ENCODE measurements around the gene CCR1.
"Not testable (repeated sequence)": the region's sequence is repeated elsewhere in the genome, so short reads cannot be mapped to it uniquely, and the experiment has no call there.

CCR1 gene

GRCh38 chr3:46214751-46215352, 6.7 kb upstream of the CCR1 start:
- peak; percentile 28 for DNase-seq (ENCODE audit: low spot score)
- in situ Hi-C loops (cut with MboI; ENCODE audit: low pct_unique_long_range_greater_than_20kb, low sequenced_read_pairs, unreplicated experiment): loop anchor here (5.0 to 10.0 kb wide), 2 partner anchors 157 to 270 kb away; partner anchors contain the start of genes CCR5 and CXCR6
- TF ChIP-seq CTCF (IDR thresholded peaks at IDR 0.05; ENCODE audit: extremely low read depth, insufficient read depth, missing control alignments): peak; percentile 66

GRCh38 chr3:46213201-46213600, 5.1 kb upstream of the CCR1 start:
- TF ChIP-seq CTCF (IDR thresholded peaks at IDR 0.05; ENCODE audit: extremely low read depth, insufficient read depth, missing control alignments): no peak
- in situ Hi-C loops (cut with MboI; ENCODE audit: low pct_unique_long_range_greater_than_20kb, low sequenced_read_pairs, unreplicated experiment): loop anchor here (5.0 to 10.0 kb wide), 2 partner anchors 159 to 268 kb away; partner anchors contain the start of genes CCR5 and CXCR6

DNA sequence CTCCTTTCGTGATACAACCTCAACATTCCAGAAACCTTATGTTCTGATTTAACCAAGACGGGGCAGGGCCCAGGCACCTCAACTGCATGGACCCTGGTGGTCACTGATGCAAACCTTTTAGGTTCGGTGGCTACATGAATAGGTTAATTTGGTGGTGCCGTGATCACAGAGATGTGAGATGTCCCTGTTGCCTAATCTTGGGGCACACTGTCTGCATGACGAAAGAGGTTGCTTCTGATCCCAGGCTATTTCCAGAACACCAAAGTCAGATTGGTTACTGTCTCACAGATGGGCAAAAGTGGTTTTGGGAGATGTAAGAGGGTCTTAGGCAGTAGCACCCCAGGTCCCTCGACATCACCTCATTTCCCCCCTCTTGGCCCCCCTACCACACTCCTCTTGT, 4.0 kb upstream of the CCR1 start:
- DNase-seq (ENCODE audit: low spot score): no peak
- in situ Hi-C loops (cut with MboI; ENCODE audit: low pct_unique_long_range_greater_than_20kb, low sequenced_read_pairs, unreplicated experiment): loop anchor here (5.0 to 10.0 kb wide), 2 partner anchors 160 to 267 kb away; partner anchors contain the start of genes CCR5 and CXCR6
- TF ChIP-seq CTCF (IDR thresholded peaks at IDR 0.05; ENCODE audit: extremely low read depth, insufficient read depth, missing control alignments): no peak

More at GRCh38 chr3:46213201-46213600, 5.1 kb upstream of the CCR1 start:
- no peak for DNase-seq (ENCODE audit: low spot score)

- in situ Hi-C loops (cut with MboI; ENCODE audit: low pct_unique_long_range_greater_than_20kb, low sequenced_read_pairs, unreplicated experiment): loop anchor here (5.0 to 10.0 kb wide), 3 partner anchors 125 to 265 kb away; partner anchors contain the start of genes CCR5 and CXCR6
- no peak for TF ChIP-seq CTCF (IDR thresholded peaks at IDR 0.05; ENCODE audit: extremely low read depth, insufficient read depth, missing control alignments)
Observed at GRCh38 chr3:46209746-46210470, 1.8 kb upstream of the CCR1 start.

DNA sequence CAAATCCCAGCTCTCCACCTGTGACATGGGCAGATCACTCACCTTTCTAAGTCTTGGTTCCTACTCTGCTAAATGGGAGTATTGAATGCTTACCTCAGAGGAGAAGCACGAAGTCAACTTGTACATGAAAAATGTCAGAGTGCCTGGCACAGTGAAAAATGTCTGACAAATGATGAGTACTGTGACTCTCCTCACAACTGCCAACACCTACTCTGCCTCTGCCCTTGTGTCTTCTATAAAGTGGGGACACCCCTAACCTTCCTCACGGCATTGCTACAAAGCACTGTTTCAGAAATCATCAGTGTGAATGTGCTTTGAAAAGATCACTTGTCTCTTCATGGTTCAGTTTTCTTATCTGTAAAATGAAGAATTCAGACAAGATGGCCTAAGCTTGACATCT, 940 bp upstream of the CCR1 start:
- TF ChIP-seq CTCF (IDR thresholded peaks at IDR 0.05; ENCODE audit: extremely low read depth, insufficient read depth, missing control alignments): no peak
- in situ Hi-C loops (cut with MboI; ENCODE audit: low pct_unique_long_range_greater_than_20kb, low sequenced_read_pairs, unreplicated experiment): loop anchor here (10.0 kb wide), 1 partner anchor 124 kb away; no protein-coding TSS in a partner anchor
- DNase-seq (ENCODE audit: low spot score): no peak

More at GRCh38 chr3:46209746-46210470, 1.8 kb upstream of the CCR1 start:
- no peak for DNase-seq (ENCODE audit: low spot score)

DNA sequence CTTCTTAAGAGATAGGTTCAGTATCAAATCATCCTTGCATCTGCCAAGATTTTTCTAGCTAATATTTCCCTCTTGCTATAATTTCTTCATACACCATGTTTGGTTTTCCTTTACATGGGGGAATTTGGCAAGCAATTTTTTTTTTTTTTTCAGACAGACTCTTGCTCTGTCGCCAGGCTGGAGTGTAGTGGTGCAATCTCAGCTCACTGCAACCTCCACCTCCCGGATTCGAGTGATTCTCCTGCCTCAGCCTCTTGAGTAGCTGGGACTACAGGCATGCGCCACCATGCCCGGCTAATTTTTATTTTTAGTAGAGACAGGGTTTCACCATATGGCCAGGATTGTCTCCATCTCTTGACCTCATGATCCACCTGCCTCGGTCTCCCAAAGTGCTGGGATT, 599 bp downstream of the CCR1 start:
- not testable (repeated sequence) for DNase-seq (ENCODE audit: low spot score)
- in situ Hi-C loops (cut with MboI; ENCODE audit: low pct_unique_long_range_greater_than_20kb, low sequenced_read_pairs, unreplicated experiment): loop anchor here (10.0 kb wide), 1 partner anchor 123 kb away; no protein-coding TSS in a partner anchor

Data from GM13977 (cell line).